Measurements from ENCODE around the gene RAI14.

RAI14 gene

GRCh38 chr5:34656001-34656699 lies at the start of gene RAI14:
RAI14 (plus strand) TSS chr5:34656328; CDS start chr5:34686920, 30,592 bp downstream.
- no peak for DNase-seq (ENCODE audit: low spot score)

GRCh38 chr5:34608368-34608767 lies 47.8 kb upstream of the RAI14 start:
- DNase-seq (ENCODE audit: low spot score), result no peak

- no peak for DNase-seq (ENCODE audit: low spot score)
Measured at GRCh38 chr5:34608859-34609648, 47.1 kb upstream of the RAI14 start.

- DNase-seq (ENCODE audit: low spot score), result no peak
Measured at GRCh38 chr5:34609951-34610441, 46.1 kb upstream of the RAI14 start.

- no peak for DNase-seq (ENCODE audit: low spot score)
Measured at GRCh38 chr5:34610546-34610945, 45.6 kb upstream of the RAI14 start.

GRCh38 chr5:34611464-34612415 lies 44.4 kb upstream of the RAI14 start:
- DNase-seq (ENCODE audit: low spot score), result no peak

- no peak for DNase-seq (ENCODE audit: low spot score)
Measured at GRCh38 chr5:34616651-34617050, 39.5 kb upstream of the RAI14 start.

GRCh38 chr5:34618371-34619065 lies 37.6 kb upstream of the RAI14 start:
- no peak for DNase-seq (ENCODE audit: low spot score)

GRCh38 chr5:34620185-34620584 lies 35.9 kb upstream of the RAI14 start:
- DNase-seq (ENCODE audit: low spot score), result no peak

- DNase-seq (ENCODE audit: low spot score), result no peak
Measured at GRCh38 chr5:34621277-34622097, 34.6 kb upstream of the RAI14 start.

- no peak for DNase-seq (ENCODE audit: low spot score)
Measured at GRCh38 chr5:34622098-34622400, 34.1 kb upstream of the RAI14 start.

GRCh38 chr5:34624691-34625090 lies 31.4 kb upstream of the RAI14 start:
- DNase-seq (ENCODE audit: low spot score), result no peak

- no peak for DNase-seq (ENCODE audit: low spot score)
Measured at GRCh38 chr5:34625246-34625645, 30.9 kb upstream of the RAI14 start.

- DNase-seq (ENCODE audit: low spot score), result no peak
Measured at GRCh38 chr5:34626036-34626435, 30.1 kb upstream of the RAI14 start.

- no peak for DNase-seq (ENCODE audit: low spot score)
Measured at GRCh38 chr5:34626751-34627150, 29.4 kb upstream of the RAI14 start.

GRCh38 chr5:34627794-34628193 lies 28.3 kb upstream of the RAI14 start:
- DNase-seq (ENCODE audit: low spot score), result no peak

GRCh38 chr5:34628373-34628772 lies 27.8 kb upstream of the RAI14 start:
- DNase-seq (ENCODE audit: low spot score), result no peak

- DNase-seq (ENCODE audit: low spot score), result no peak
Measured at GRCh38 chr5:34630596-34630995, 25.5 kb upstream of the RAI14 start.

GRCh38 chr5:34632807-34633422 lies 23.2 kb upstream of the RAI14 start:
- DNase-seq (ENCODE audit: low spot score), result no peak

GRCh38 chr5:34639852-34640626 lies 16.1 kb upstream of the RAI14 start:
- no peak for DNase-seq (ENCODE audit: low spot score)

Data from hematopoietic multipotent progenitor cell treated with erythropoietin and hydrocortisone succinate and interleukin-3 and kit ligand, for 15 days (in vitro differentiated cells).